Suprapubic skin (tissue), 4 donors: ENCODE results near the gene CDH13. TPM values are rescaled to one million over a fixed set of nuclear protein-coding genes. Genes with fewer than 3 reads are reported as not detected.

Source experiments
- DNase-seq, 2 donors: peaks; one replicate each; pipeline ENCODE4 v3.0.0-alpha.2; 2019; ENCODE audit warnings: low spot score in 2 of 2
- H3K27ac ChIP-seq: fragments of 200-600 bp; sonication (generic); one replicate; pipeline ENCODE4 v1.5.1; 2019
- H3K27me3 ChIP-seq: fragments of 200-600 bp; sonication (generic); one replicate; pipeline ENCODE4 v1.5.1; 2019
- H3K36me3 ChIP-seq: fragments of 200-600 bp; sonication (generic); one replicate; pipeline ENCODE4 v1.5.1; 2019
- H3K4me1 ChIP-seq: fragments of 200-600 bp; sonication (generic); one replicate; pipeline ENCODE4 v1.5.1; 2019
- H3K4me3 ChIP-seq: fragments of 200-600 bp; sonication (generic); one replicate; pipeline ENCODE4 v1.5.1; 2019; ENCODE audit warnings: mild to moderate bottlenecking
- H3K9me3 ChIP-seq: fragments of 200-600 bp; sonication (generic); one replicate; pipeline ENCODE4 v1.5.1; 2019
- EP300 ChIP-seq: sonication (generic); formaldehyde crosslinking; IDR thresholded peaks from one replicate; pipeline ENCODE4 v1.6.1; 2017; ENCODE audit warnings: antibody characterized with exemption
- POLR2A ChIP-seq, 2 donors: fragments of 450-650 bp; IDR thresholded peaks; one replicate each; pipeline ENCODE4 v1.6.1; 2017; ENCODE audit warnings: antibody characterized with exemption in 2 of 2, mild to moderate bottlenecking in 2 of 2, moderate library complexity in 2 of 2
- POLR2AphosphoS5 ChIP-seq, 3 donors: sonication (generic); formaldehyde crosslinking; IDR thresholded peaks; one replicate each; pipeline ENCODE4 v1.6.1; 2017; ENCODE audit warnings: antibody characterized with exemption in 3 of 3
- WGBS: methylation state at CpG from one replicate; pipeline ENCODE4 v1.1.5; 2018; 5-methylcytosine and 5-hydroxymethylcytosine counted together
- total RNA-seq, 4 donors: library from RNA; depleted of rRNA; stranded (reverse); fragments of >200 nt; gene quantifications; one replicate each; pipeline ENCODE4 v1.1.0, GENCODE V29; 2016
- TF ChIP-seq, protein P1 (sequence below), 2 donors: fragments of 200-600 bp in 1 of 2; fragments of 450-650 bp in 1 of 2; sonication (generic) in 1 of 2; IDR thresholded peaks; one replicate each; pipeline ENCODE4 v1.5.1; 2016 to 2019; ENCODE audit warnings: antibody characterized with exemption in 2 of 2, mild to moderate bottlenecking in 1 of 2, moderate library complexity in 1 of 2

The CDH13 gene
- total RNA-seq, 4 donors from 2014 or later = 90.4 to 176 (median 139) TPM

DNA sequence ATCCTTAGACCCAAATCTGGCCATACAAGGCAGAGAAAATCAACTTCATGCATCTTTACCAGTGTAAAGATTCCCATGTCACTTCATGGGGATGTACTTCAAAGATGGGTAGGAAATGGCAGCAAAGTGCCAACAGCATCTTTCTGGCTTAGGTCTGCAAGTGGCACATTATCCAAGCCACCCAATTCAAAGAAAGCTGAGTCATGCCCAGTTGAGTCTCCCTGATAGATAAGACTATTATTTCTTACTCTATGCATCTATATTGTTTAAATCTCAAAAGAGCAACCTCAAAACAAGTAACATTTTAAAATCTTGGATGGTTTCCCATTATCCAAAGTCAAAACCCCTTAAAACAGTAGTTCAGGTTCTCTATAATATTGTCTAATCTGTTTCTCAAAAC, 1119.8 kb downstream of the CDH13 start:
- H3K4me1 ChIP-seq = peaks cover 7% of the 10 kb centered on the region
- no peak for TF ChIP-seq POLR2A (IDR thresholded peaks at IDR 0.05)
- TF ChIP-seq, protein P1, sequence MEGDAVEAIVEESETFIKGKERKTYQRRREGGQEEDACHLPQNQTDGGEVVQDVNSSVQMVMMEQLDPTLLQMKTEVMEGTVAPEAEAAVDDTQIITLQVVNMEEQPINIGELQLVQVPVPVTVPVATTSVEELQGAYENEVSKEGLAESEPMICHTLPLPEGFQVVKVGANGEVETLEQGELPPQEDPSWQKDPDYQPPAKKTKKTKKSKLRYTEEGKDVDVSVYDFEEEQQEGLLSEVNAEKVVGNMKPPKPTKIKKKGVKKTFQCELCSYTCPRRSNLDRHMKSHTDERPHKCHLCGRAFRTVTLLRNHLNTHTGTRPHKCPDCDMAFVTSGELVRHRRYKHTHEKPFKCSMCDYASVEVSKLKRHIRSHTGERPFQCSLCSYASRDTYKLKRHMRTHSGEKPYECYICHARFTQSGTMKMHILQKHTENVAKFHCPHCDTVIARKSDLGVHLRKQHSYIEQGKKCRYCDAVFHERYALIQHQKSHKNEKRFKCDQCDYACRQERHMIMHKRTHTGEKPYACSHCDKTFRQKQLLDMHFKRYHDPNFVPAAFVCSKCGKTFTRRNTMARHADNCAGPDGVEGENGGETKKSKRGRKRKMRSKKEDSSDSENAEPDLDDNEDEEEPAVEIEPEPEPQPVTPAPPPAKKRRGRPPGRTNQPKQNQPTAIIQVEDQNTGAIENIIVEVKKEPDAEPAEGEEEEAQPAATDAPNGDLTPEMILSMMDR (IDR thresholded peaks at IDR 0.05) = no peak
- no peak for TF ChIP-seq EP300
- no peak for TF ChIP-seq POLR2AphosphoS5 (IDR thresholded peaks at IDR 0.05)
- no peaks in the 10 kb centered on the region for H3K36me3 ChIP-seq
- no peaks in the 10 kb centered on the region for H3K27me3 ChIP-seq
- H3K4me3 ChIP-seq = no peak overlapping the region
- H3K9me3 ChIP-seq = no peaks in the 10 kb centered on the region
- no peak for DNase-seq
- no peak overlapping the region for H3K27ac ChIP-seq

DNA sequence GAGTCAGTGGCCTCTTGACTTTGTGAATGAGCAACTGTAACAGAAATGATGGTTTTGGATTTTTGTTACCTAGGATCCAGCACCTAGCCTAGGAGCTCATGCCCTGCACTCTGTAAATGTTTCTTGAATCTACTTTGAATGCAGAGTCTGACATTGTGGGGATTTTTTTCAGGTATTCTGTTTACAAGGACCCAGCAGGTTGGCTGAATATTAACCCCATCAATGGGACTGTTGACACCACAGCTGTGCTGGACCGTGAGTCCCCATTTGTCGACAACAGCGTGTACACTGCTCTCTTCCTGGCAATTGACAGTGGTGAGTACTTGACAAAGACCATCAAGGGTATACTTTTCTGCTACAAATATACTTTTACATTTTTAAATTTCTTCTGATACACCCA, 1121.2 kb downstream of the CDH13 start:
- TF ChIP-seq EP300 = no peak
- TF ChIP-seq POLR2A (IDR thresholded peaks at IDR 0.05) = no peak
- TF ChIP-seq POLR2AphosphoS5 (IDR thresholded peaks at IDR 0.05) = no peak
- TF ChIP-seq, protein P1 (IDR thresholded peaks at IDR 0.05) = no peak

DNA sequence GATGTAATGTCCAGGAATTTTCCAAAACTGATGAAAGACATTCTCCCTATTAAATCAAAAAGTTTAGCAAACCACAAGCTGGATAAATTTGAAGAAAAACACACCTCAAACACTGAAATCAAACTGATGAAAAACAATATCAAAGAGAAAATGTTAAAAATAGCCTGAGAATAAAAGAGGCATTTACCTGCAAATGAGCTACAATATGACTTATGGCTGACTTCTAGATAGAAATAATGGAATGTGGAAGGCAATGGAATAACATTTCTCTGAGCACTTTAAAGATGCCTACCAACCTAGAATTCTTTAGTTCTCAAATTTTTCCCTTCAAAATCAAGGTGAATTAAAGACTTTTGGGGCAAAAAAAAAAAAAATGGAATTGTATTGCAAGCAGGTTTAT, 1128.6 kb downstream of the CDH13 start:
- Histone ChIP-seq H3K27ac (no peak overlapping the region), H3K4me3 (no peak overlapping the region), H3K36me3 (no peaks in the 10 kb centered on the region), H3K9me3 (no peaks in the 10 kb centered on the region), H3K4me1 (no peaks in the 10 kb centered on the region), H3K27me3 (no peaks in the 10 kb centered on the region)
- no peak for DNase-seq
- TF ChIP-seq POLR2A (IDR thresholded peaks at IDR 0.05) = no peak
- TF ChIP-seq, protein P1 (IDR thresholded peaks at IDR 0.05) = no peak
- no peak for TF ChIP-seq POLR2AphosphoS5 (IDR thresholded peaks at IDR 0.05)
- TF ChIP-seq EP300 = no peak

More for the DNA sequence above, 1121.2 kb downstream of the CDH13 start:
- WGBS = 90% methylated on average over 3 of the region's 3 CpGs
- H3K36me3 ChIP-seq = no peaks in the 10 kb centered on the region
- no peak overlapping the region for H3K4me3 ChIP-seq
- H3K9me3 ChIP-seq = no peaks in the 10 kb centered on the region
- no peak for DNase-seq
- H3K27me3 ChIP-seq = no peaks in the 10 kb centered on the region
- peaks cover 7% of the 10 kb centered on the region for H3K4me1 ChIP-seq
- H3K27ac ChIP-seq = no peak overlapping the region

DNA sequence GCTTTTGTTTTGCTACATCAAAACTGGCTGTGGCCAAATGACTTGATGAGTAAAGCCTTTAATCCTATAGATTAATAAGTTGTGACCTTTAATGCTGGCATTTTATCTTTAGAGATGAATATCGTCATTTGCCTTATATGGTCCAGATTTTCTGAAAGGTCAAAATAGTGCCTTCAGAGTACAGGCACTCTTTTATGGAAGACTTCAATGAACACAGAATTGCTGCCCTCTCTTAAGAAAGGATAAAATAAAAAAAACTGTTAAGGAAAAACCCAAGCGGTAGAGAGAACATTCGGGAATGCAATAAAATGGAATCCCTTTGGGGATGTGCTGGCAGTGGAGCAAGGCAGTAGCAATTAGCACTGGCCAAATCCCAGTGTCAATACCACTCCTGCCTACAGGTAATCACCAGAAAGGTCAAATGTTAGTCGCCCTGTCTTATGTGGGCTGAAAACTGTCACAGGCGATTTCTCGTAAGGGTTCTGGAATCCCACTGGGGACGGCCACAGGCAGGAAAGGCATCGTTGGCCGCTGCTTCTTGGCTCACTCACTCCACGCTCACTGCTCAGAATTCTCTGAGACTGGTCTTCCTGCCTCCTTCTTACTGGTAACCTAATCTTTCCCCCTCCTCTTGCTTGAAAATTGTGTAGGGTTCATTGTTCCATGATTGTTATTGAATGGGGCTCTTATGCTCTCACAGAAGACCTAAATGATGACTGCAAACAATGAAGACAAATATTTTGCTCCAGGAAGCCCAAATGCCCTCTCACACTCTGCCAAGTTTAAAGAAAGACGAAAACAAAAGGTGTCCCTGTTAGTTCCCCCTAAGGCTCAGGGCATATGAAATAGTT, 1135.6 kb downstream of the CDH13 start:
- DNase-seq = no peak
- Histone ChIP-seq H3K9me3 (no peaks in the 10 kb centered on the region), H3K4me1 (no peaks in the 10 kb centered on the region), H3K27me3 (no peaks in the 10 kb centered on the region), H3K27ac (no peak overlapping the region), H3K4me3 (no peak overlapping the region), H3K36me3 (no peaks in the 10 kb centered on the region)
- TF ChIP-seq POLR2AphosphoS5 (IDR thresholded peaks at IDR 0.05) (no peak), EP300 (no peak), POLR2A (IDR thresholded peaks at IDR 0.05) (no peak)
- TF ChIP-seq, protein P1 (IDR thresholded peaks at IDR 0.05) = no peak
- WGBS = 73% methylated on average over 11 of the region's 11 CpGs

- whole genome bisulfite sequencing = 56% methylated on average over 5 of the region's 5 CpGs
- TF ChIP-seq POLR2A (IDR thresholded peaks at IDR 0.05) = no peak
- no peak for TF ChIP-seq POLR2AphosphoS5 (IDR thresholded peaks at IDR 0.05)
- TF ChIP-seq, protein P1 (IDR thresholded peaks at IDR 0.05) = no peak
- TF ChIP-seq EP300 = no peak
- Histone ChIP-seq H3K36me3 (no peaks in the 10 kb centered on the region), H3K27me3 (no peaks in the 10 kb centered on the region), H3K4me1 (no peaks in the 10 kb centered on the region), H3K4me3 (no peak overlapping the region), H3K27ac (no peak overlapping the region), H3K9me3 (no peaks in the 10 kb centered on the region)
- no peak for DNase-seq
Measured at GRCh38 chr16:83762992-83763358, 1136.2 kb downstream of the CDH13 start.
